D341Med (cell line): Measurements from ENCODE around the gene SYT12.
"Not testable (repeated sequence)": the region's sequence is repeated elsewhere in the genome, so short reads cannot be mapped to it uniquely, and the experiment has no call there.

ENCODE experiments used
- DNase-seq: peaks from one replicate; pipeline ENCODE4 v3.0.0; 2012; ENCODE audit warnings: low spot score

The SYT12 gene

DNA sequence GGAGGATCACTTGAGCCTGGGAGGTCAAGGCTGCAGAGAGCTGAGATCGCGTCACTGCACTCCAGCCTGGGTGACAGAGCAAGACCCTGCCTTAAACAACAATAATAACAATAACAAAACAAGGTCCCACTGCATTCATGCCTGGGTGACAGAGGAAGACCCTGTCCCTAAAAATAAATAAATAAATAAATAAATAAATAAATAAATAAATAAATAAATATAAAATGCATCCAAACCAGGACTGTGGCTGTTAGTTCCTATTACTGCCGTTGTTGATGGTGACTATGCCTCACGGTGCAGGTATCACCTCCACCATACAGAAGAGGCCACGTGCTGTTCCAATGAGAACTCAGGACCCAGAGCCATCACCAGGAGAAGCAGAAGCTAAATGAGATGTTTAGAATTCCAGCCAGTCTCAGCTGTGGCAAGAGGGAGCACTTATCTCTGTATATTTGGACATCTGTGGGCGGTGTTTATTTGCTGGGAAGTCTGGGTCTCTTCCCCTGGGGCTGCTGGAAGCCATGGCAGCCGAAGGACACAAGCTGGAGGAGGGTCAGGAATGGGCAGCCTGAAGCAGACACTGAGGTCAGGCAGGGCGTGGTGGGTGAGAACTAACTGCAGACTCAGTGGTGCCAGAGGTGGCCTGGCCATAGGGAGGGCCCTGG lies 26.2 kb upstream of the SYT12 start:
- no peak for DNase-seq

DNA sequence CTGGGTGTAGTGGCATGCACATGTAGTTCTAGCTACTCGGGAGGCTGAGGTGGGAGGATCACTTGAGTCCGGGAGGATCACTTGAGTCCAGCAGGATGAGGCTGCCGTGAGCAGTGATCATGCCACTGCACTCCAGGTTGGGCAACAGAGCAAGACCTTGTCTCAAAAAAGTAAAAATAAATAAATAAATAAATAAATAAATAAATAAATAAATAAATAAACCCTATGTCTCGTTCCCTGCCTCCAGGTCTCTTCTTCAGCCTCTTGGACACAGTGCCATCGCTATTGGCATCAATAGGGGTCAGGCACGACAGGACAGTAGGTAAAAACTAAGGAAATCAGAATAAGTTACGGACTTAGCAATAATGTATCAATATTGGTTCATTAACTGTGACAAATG lies 23.4 kb upstream of the SYT12 start:
- no peak for DNase-seq

DNA sequence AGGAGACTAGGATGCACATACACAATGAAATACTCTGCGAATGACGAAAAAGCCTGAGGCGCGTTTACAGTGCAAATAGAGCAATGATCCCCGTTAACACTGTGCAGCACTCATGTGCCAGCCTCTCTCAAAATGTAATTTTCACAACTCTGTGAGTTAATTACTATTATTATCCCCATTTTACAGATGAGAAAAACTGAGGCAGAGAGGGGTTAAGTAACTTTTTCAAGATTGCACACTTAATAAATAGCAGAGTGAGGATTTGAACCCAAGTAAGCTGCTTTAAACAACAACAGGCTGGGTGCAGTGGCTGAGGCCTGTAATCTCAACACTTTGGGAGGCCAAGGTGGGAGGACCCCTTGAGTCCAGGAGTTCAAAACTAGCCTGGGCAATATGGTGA lies 21.6 kb upstream of the SYT12 start:
- no peak for DNase-seq

DNA sequence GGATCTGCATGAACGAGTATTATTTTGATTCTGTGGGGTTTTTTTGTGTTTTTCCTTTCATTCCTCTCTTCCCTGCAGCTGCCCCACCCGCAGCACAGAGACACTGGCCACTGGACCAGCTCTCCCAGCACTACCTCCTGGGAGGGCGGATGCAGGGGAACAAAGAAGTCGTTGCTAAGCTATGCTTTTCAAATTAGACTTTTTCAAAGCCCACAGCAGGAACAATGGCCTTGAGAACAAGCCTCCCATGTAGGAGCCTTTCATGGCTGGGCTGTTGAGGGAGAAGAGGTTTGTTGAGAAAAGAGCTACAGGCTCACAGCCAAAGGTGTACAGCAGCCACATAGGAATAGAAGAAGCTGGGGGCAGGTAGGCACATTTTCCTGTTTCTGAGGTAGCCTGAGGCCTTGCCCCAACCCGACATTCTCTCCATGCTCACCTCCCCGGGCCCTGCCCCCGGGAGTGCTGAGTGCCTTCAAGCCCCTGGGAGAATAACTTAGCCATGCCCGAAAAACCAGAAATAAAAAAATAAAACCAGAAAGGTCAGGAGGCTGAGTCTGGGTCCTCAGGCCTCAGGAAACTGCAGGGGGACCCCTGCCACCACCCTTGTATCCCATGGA lies 20.5 kb upstream of the SYT12 start:
- no peak for DNase-seq

GRCh38 chr11:67002921-67003411 lies 20.0 kb upstream of the SYT12 start:
- no peak for DNase-seq

DNA sequence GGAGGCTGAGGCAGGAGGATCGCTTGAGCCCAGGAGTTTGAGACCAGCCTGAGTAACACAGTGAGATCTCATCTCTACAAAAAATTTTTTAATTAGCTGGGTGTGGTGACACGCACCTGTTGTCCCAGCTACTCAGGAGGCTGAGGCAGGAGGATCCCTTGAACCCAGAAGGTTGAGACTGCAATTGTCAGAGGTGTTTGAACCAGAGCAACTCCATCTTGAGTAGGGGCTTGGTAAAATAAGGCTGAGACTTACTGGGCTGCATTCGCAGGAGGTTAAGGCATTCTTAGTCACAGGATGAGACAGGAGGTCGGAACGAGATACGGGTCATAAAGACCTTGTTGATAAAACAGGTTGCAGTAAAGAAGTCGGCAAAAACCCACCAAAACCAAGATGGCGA lies 17.7 kb upstream of the SYT12 start:
- not testable (repeated sequence) for DNase-seq

GRCh38 chr11:67006029-67006884 lies 16.7 kb upstream of the SYT12 start:
- peak; percentile 87 for DNase-seq

- no peak for DNase-seq
Measured at GRCh38 chr11:67007126-67007525, 15.8 kb upstream of the SYT12 start.

GRCh38 chr11:67010296-67010905 lies 12.5 kb upstream of the SYT12 start:
- DNase-seq = no peak

DNA sequence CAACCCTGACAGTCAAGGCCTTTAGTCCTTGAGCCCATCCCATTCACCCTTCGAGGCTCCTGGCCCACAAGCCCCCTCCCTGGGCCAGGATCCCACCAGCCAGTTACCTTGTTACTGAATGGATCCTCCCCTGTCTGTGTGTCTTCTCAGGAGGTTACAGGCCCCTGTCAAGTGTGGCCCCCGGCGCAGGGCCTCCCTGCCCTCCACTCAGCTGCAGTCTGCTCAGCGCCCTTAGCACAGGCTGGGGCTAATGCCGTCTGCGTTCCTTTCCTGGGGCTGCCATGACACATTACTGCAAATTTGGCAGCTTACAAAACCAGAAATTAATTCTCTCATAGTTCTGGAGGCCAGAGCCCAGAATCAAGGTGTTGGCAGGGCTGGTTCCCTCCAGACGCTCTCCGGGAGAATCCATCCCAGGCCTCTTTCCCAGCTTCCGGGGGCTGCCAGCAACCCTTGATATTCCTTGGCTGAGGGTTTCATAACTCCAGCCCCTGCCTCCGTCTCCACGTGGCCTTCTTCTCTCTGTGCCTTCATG lies 9.4 kb upstream of the SYT12 start:
- DNase-seq = no peak

- no peak for DNase-seq
Measured at GRCh38 chr11:67014343-67014742, 8.6 kb upstream of the SYT12 start.

- no peak for DNase-seq
Measured at GRCh38 chr11:67015048-67015447, 7.9 kb upstream of the SYT12 start.

DNA sequence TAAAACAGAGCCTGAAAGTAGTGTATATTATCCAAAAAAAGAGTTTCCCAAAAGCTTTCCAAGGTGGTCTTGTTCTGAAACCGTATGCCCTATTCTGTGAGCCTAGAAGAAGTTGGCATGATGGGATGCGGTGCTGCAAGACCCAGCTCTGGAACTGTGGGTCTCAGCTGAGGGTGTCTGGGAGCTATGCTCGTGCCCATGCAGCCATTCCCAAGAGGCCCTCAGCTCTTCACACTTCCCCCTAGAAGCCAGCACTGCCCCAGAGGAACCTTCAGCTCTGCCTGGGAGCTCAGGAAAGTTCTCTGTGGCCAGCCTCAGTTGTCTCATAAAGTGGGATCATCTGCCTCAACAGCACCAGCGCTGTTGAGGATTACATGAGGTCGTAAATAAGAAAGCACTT lies 6.4 kb upstream of the SYT12 start:
- no peak for DNase-seq

- DNase-seq = no peak
Measured at GRCh38 chr11:67020949-67021348, 2.0 kb upstream of the SYT12 start.

DNA sequence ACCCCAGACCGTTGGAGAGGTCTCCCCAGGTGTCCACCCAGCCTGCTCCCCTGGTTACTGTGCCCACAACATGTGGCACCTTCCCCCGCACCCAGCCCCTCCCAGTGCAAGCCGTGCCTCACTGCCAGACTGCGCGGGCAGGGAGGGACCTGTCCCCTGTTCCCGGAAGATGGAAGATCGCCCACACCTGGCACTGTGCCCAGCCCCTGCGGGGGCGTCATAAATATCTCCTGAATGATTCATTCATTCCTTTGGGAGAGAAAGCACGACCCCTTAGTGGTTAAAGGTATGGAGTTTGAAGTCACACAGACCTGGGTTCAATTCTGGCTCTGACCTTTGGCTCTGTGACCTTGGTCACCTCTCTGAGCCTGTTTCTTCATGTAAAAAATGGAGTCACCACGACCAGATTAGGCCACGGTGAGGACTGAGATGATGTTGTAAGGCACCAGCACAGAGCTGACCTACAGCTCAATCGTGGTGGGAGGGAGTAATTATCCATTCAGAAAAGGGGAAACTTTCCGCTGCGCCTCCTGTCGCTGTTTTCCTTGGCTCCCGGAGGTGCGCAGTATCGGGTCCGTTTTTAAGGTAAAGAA lies 497 bp upstream of the SYT12 start:
- DNase-seq = no peak

DNA sequence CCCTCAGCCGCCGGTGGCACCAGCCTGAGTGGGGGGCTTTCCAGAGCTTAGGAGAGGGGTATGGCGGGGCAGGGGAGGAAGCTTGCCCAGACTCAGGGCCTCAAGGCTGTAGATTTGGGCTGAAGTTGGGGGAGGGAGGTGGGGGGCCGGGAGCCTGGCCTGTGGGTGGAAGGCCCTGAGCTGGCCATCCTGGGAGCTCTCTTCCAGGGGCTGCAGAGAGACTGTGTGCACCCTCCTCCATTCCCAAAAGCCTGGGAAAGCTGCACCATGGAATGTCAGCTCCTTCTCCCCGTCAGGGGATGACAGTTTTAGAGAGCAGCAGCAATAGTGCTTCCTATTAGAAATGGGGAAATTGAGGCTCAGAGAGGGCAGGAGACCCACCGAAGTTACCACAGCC lies 1.0 kb downstream of the SYT12 start:
- DNase-seq = no peak

GRCh38 chr11:67024410-67024809 lies 1.5 kb downstream of the SYT12 start:
- DNase-seq = no peak

- DNase-seq = no peak
Measured at GRCh38 chr11:67024966-67025365, 2.0 kb downstream of the SYT12 start.

DNA sequence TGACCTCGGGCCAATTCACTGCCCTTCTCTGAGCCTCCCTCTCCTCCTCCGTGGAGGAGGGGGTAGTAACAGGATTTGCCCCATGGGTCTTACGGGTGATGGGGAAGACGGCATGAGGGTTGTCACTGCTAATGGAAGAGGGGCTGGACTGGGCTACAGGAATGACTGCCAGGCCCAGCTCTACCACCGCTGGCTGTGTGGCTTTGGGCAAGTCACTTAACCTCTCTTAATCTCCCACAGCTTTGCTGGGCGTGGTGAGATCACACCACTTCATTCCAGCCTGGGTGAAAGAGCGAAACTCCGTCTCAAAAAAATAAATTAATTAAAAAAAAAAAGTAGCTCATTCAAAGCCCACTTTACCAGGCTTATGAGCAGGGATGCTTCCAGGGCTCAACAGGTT lies 2.8 kb downstream of the SYT12 start:
- DNase-seq = no peak

- DNase-seq = no peak
Measured at GRCh38 chr11:67026941-67027340, 4.0 kb downstream of the SYT12 start.

DNA sequence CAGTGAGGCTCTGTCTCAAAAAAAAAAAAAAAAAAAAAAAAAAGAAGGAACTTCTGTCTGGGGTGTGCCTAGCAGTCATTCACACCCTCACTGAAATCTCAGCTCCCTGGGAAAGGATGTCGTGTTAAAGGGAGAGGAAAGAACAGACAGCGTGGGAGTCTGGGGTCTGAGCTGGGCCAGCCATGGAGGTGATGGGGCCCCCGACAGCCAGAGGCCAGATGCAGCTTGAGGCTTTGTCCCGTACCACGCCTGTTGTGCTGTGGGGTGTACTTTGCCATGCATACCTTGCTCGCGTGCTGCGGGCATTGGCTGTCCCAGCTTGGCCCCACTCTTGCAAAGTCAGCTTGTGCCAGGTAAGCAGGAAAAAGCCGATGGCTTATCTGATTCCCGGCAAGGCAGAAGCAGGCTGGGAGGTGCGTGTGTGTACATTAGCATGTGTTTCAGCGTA lies 4.6 kb downstream of the SYT12 start:
- no peak for DNase-seq
